ENCODE measurements around the gene IRF6.
"Not testable (repeated sequence)": the region's sequence is repeated elsewhere in the genome, so short reads cannot be mapped to it uniquely, and the experiment has no call there.

Gene IRF6

GRCh38 chr1:209822706-209823105 lies 16.8 kb upstream of the IRF6 start:
- DNase-seq: no peak

- DNase-seq: no peak
These were observed 15.0 kb upstream of the IRF6 start for GRCh38 chr1:209820986-209821385.

GRCh38 chr1:209819058-209819457 lies 13.1 kb upstream of the IRF6 start:
- no peak for DNase-seq

- DNase-seq: no peak
These were observed 11.7 kb upstream of the IRF6 start for GRCh38 chr1:209817691-209818090.

DNA sequence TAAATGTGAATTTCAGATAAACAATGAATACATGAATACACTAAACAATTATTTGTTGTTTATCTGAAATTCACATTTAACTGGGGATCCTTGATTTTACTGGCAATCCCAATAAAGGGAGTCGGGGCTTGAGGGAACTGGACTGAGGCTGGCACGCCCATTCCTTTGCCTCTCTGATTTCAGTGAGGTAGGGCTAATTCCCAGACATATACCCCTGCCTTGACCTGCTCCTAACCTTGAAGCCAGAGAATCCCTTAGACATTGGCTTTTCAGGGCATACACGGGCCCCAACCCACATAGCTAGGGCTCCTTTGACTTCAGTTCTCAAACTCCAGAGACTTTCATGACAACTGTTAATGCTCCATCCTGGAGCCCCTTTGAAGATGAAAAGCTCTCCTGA lies 11.0 kb upstream of the IRF6 start:
- DNase-seq: no peak

DNA sequence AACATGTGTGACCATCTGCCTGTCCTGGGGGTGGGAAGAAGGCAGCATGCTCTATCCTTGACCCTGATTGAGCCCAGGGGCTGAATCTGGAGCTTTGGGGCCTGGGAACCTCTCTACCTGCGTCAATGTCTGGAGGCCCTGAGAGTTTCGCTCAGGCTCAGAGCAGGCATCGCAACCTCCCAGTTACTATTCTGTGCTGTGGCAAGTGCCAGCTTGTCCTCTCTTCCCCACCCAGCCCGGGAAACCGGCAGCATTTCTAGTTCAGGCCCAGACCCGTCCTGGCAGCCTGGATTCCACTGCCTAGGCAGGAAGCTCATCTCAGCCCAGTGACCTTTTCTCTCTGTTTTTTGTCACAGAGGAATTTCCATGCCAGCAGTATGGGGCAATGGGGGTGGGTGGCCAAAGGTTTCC lies 10.0 kb upstream of the IRF6 start:
- DNase-seq: no peak

- DNase-seq: no peak
These were observed 9.5 kb upstream of the IRF6 start for GRCh38 chr1:209815490-209815889.

- DNase-seq: no peak
These were observed 8.0 kb upstream of the IRF6 start for GRCh38 chr1:209813902-209814301.

- DNase-seq: no peak
These were observed 4.8 kb upstream of the IRF6 start for GRCh38 chr1:209810783-209811182.

DNA sequence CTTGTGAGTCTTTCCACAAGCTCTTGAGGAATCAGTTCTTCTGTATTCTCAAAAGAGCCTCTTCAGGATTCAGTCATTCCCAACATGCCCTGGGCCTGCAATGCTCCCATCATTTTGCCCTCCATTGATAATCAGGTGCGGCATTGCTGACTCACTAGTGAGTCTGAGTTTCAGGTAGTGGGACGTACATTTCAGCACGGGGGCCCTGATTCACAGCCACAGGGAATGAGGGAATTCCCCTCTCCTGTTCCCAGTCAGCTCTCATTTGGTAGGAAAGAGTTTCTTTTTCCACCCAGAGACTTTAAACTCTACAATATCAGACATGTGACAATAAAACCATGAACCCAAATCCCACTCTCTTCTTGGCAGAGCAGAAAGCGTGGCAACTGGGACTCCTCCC lies 3.7 kb upstream of the IRF6 start:
- no peak for DNase-seq

- DNase-seq: no peak
These were observed 2.2 kb upstream of the IRF6 start for GRCh38 chr1:209808059-209808581.

GRCh38 chr1:209807509-209807908 lies 1.6 kb upstream of the IRF6 start:
- DNase-seq: no peak

DNA sequence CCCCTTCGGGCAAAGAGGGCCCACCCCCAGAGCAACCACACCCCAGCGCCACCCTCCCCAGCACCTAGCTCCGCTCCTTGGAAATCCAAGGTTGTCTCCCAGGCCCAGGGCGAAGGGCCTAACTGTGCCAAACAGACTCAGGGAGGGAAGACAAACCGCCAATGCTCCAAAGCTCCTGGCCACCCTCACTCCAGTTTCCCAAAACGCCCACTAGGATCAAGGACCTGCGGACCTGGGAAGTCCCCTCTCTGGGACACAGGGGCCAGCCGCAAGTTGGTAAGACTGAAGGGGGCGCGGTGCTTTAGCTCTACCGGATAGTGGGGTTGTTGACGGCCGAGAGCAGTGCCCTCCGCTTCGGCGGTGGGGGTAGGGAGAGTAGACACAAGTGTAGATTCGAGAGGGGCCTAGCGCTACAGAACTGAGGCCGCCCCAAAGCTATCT lies 581 bp downstream of the IRF6 start:
- no peak for DNase-seq

DNA sequence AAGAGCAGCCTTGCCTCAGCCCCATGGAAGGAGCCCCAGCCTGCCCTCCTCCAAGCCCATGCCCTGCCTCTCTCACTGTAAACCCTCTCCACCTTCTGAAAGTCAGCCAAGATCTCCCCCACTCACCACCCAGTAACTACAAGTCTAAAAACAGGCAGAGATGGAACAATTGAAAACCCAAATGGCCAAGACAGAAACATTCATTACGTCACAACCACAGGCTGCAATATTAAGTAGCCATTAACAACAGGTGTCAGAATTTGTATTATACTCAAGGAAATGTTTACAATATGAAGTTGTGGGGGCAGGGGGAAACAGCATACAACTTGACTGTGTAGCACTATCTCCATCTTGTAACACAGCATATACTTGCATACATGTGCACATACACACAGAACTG lies 2.4 kb downstream of the IRF6 start:
- DNase-seq: no peak

- DNase-seq: no peak
These were observed 3.2 kb downstream of the IRF6 start for GRCh38 chr1:209802780-209803152.

DNA sequence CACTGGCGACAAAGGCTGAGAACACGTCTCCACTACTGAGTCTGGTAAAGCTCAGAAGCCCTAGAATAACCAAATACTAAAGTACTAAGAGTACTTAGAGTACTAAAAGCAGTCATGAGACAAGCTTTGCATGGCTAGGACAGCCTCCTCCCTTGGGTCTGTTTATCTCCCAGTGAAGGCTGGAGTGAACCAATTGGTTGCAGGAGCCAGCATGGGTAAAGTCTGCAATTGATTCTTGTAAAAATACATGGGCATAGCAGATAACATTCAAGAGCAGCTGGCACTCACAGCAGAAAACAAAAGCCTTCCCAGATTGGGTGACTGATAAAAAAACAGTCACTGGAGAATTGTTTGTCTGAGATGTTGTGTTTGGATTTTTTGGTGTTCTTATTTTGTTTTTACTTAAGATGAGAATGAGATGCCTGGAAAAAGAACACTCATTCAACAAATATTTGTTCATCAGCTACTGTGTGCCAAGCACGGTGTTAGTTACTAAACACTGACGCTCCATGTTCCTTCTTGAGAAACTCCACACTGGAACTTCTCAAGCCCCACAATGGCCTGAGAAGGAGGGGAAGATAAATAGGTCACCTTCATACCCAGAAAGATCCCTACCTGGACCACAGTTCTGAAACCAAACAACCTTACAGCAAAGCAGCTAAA lies 3.7 kb downstream of the IRF6 start:
- DNase-seq: no peak

- DNase-seq: no peak
These were observed 4.7 kb downstream of the IRF6 start for GRCh38 chr1:209800984-209801834.

GRCh38 chr1:209797978-209798639 lies 7.8 kb downstream of the IRF6 start:
- DNase-seq: no peak

DNA sequence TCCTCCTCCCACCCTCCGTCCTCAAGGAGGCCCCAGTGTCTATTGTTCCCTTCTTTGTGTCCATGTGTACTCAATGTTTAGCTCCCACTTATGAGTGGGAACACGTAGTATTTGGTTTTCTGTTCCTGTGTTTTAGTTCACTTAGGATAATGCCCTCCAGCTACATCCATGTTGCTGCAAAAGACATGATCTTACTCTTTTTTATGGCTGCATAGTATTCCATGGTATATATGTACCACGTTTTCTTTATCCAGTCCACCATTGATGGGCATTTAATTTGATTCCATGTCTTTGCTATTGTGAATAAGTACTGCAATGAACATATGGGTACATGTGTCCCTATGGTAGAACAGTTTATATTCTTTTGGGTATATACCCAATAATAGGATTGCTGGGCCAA lies 12.2 kb downstream of the IRF6 start:
- not testable (repeated sequence) for DNase-seq

DNA sequence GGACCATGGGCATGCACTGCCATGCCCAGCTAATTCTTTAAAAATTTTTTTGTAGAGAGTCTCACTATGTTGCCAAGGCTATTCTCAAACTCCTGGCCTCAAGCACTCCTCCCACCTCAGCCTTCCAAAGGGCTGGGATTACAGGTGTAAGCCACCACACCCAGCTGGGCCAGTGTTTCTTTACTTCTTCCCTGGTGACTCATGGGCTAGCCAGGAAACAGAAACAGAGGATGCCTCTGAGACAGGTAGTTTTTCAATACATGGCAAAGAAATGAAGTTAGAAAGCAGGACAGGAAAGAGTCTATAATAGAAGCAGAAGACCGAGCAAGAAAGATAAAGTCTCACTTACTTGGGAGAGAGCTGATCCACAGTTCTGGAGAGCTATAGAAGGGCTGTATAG lies 14.0 kb downstream of the IRF6 start:
- no peak for DNase-seq

DNA sequence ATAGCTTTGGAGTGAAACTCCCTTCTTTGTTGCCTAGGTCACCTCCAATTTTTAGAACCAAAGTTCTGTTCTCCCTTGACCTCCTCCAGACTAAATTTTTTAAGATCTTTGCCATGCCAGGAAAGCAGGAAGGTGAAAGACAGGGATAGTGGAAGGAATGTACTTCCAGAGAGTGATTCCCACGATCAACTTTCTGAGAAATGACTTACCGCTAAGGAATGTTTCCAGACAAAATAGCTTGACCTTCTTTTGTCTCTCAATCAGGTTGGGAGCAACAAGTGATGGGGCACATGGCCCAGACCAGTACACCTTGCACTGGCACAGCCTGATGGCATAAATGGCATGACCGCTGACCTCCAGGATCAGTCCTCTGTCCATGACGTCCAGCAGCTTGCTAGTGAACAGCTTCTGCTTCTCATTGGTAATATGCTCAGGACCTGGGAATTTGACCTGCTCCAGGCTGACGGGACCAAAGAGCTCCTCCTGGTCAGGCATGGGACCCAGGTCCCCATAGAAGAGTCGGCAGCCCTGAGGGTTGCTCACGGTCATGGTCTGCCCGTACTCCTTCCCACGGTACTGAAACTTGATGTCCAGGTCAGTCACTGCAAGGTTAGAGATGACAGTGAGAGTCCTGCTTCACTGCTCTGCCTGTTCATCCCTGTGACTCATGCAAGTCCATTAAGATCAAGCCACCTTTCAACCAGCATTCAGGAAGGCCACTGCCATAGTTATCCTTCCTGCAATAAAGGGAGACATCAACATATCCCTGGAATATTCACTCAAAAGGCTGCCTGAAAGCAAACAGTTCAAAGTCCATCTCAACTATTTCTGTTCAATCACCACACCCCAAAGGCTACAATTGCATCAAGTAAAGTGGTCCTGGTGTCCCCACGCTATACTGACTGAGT lies 15.4 kb downstream of the IRF6 start:
- no peak for DNase-seq

DNA sequence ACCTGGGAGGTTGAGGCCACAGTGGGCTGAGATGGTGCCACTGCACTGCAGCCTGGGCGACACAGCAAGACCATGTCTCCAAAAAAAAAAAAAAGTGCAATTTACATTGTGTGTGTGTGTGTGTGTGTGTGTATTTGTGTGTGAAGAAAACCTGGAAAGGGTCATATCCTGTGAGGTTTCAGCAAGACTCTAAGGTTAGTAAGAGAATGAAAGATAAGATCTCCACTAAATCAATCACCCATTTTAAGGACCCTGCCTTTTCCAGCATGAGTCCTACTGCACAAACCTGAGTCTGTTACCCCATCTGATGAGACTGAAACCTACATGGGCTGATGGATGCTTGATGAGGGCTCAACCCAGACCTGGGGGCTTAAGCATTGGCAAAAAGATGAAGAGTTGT lies 16.7 kb downstream of the IRF6 start:
- no peak for DNase-seq

DNA sequence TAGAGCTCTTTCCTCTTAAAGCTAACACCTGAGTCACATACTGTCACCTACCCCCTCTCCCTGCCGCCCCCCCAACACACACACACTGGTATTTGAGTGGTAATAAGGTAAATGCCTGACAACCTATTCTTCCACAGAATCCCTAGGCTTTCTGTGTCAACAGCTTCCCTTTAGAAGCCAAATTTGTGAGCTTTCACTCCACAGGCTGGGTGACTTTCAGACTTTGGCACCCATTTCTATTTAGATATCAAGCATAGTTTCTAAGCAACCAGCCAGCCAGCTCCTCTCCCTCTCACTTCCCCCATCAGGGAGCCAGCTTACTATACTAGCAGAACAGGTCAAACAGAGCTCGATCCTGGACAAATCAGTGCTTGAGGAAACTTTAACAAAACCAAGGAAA lies 18.4 kb downstream of the IRF6 start:
- DNase-seq: no peak

All from stimulated activated CD4-positive, alpha-beta T cell treated with anti-CD3 and anti-CD28 coated beads, Interleukin-2, amount 100 ng/mL, for 24 hours (primary cell).